DND-41 (cell line): ENCODE measurements around the gene DNM3.

ENCODE experiments used
- CTCF ChIP-seq: IDR thresholded peaks from 2 replicates; pipeline ENCODE4 v1.5.1; 2012; ENCODE audit warnings: borderline replicate concordance, low read length, moderate library complexity, mild to moderate bottlenecking; ENCODE audit not compliant: poor library complexity, severe bottlenecking; ENCODE audit errors: extremely low read depth
- EZH2 ChIP-seq: IDR thresholded peaks from 3 replicates; pipeline ENCODE4 v1.6.1; 2012; ENCODE audit warnings: borderline replicate concordance, low read depth, mild to moderate bottlenecking, moderate library complexity, low read length, inconsistent platforms; ENCODE audit not compliant: severe bottlenecking

DNA sequence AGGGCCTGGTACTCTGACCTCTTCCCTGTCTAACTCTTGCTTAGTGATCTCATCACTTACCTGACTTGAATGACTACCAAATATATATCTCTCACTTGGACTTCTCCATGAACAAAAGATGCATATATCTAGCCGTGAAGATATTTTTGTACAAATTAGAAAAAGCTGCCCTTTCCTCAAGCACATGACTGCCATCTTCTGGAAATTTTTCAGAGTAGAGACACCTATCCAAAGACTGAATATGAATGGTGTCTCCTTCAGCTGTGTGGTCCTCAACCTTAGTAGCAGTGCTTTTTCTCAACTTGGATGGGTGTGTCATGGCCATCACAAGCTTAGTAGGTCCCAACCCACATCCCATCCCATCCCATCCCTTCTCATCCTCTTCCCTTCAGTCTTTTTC lies 142.3 kb downstream of the DNM3 start:
- TF ChIP-seq EZH2 (no peak), CTCF (peak; percentile 37)
